Rectal smooth muscle tissue (tissue), 1 donor: Measurements from ENCODE around the gene APOC1.
"Not testable (repeated sequence)": the region's sequence is repeated elsewhere in the genome, so short reads cannot be mapped to it uniquely, and the experiment has no call there.

Experiments
- H3K27ac ChIP-seq: one replicate; pipeline ENCODE4 v1.7.0; 2013; ENCODE audit warnings: low read depth, low read length, inconsistent platforms
- H3K27me3 ChIP-seq: one replicate; pipeline ENCODE4 v1.7.0; 2013; ENCODE audit warnings: low read length; ENCODE audit not compliant: control insufficient read depth, insufficient read depth
- H3K36me3 ChIP-seq: one replicate; pipeline ENCODE4 v1.7.0; 2013; ENCODE audit warnings: low read length; ENCODE audit not compliant: control insufficient read depth, insufficient read depth
- H3K4me1 ChIP-seq: one replicate; pipeline ENCODE4 v1.7.0; 2013; ENCODE audit warnings: low read length; ENCODE audit not compliant: control insufficient read depth, insufficient read depth
- H3K4me3 ChIP-seq: one replicate; pipeline ENCODE4 v1.7.0; 2013; ENCODE audit warnings: low read length
- H3K9ac ChIP-seq: one replicate; pipeline ENCODE4 v1.7.0; 2013; ENCODE audit warnings: low read length

Gene APOC1

DNA sequence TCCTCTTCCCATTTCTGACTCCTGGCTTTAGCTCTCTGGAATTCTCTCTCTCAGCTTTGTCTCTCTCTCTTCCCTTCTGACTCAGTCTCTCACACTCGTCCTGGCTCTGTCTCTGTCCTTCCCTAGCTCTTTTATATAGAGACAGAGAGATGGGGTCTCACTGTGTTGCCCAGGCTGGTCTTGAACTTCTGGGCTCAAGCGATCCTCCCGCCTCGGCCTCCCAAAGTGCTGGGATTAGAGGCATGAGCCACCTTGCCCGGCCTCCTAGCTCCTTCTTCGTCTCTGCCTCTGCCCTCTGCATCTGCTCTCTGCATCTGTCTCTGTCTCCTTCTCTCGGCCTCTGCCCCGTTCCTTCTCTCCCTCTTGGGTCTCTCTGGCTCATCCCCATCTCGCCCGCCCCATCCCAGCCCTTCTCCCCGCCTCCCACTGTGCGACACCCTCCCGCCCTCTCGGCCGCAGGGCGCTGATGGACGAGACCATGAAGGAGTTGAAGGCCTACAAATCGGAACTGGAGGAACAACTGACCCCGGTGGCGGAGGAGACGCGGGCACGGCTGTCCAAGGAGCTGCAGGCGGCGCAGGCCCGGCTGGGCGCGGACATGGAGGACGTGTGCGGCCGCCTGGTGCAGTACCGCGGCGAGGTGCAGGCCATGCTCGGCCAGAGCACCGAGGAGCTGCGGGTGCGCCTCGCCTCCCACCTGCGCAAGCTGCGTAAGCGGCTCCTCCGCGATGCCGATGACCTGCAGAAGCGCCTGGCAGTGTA is 6.2 kb upstream of the APOC1 start:
- Histone ChIP-seq H3K27ac (no peak overlapping the region), H3K9ac (no peak overlapping the region), H3K4me1 (no peaks in the 10 kb centered on the region), H3K4me3 (no peak overlapping the region), H3K36me3 (no peaks in the 10 kb centered on the region), H3K27me3 (peaks cover 12% of the 10 kb centered on the region)

DNA sequence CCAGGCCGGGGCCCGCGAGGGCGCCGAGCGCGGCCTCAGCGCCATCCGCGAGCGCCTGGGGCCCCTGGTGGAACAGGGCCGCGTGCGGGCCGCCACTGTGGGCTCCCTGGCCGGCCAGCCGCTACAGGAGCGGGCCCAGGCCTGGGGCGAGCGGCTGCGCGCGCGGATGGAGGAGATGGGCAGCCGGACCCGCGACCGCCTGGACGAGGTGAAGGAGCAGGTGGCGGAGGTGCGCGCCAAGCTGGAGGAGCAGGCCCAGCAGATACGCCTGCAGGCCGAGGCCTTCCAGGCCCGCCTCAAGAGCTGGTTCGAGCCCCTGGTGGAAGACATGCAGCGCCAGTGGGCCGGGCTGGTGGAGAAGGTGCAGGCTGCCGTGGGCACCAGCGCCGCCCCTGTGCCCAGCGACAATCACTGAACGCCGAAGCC is 5.6 kb upstream of the APOC1 start:
- H3K4me3 ChIP-seq: no peak overlapping the region
- H3K27ac ChIP-seq: no peak overlapping the region
- H3K4me1 ChIP-seq: no peaks in the 10 kb centered on the region
- no peak overlapping the region for H3K9ac ChIP-seq
- no peaks in the 10 kb centered on the region for H3K36me3 ChIP-seq
- peaks cover 12% of the 10 kb centered on the region for H3K27me3 ChIP-seq

DNA sequence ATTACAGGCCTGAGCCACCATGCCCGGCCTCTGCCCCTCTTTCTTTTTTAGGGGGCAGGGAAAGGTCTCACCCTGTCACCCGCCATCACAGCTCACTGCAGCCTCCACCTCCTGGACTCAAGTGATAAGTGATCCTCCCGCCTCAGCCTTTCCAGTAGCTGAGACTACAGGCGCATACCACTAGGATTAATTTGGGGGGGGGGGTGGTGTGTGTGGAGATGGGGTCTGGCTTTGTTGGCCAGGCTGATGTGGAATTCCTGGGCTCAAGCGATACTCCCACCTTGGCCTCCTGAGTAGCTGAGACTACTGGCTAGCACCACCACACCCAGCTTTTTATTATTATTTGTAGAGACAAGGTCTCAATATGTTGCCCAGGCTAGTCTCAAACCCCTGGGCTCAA is 4.6 kb upstream of the APOC1 start:
- H3K27ac ChIP-seq: no peak overlapping the region
- peaks cover 2% of the 10 kb centered on the region for H3K4me1 ChIP-seq
- no peak overlapping the region for H3K9ac ChIP-seq
- no peaks in the 10 kb centered on the region for H3K36me3 ChIP-seq
- H3K4me3 ChIP-seq: no peak overlapping the region
- H3K27me3 ChIP-seq: peaks cover 9% of the 10 kb centered on the region

DNA sequence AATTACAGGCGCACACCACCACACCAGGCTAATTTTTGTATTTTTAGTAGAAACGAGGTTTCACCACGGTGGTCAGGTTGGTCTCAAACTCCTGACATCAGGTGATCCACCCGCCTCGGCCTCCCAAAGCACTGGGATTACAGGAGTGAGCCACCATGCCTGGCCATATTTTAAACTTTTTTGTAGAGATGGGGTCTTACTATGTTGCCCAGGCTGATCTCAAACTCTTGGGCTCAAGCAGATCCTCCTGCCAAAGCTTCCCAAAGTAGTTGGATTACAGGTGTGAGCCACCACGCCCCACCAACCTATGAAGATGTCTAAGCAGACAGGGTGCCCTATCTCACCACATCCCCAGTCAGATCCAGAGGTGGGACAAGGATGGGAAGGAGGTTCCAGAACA is 2.5 kb upstream of the APOC1 start:
- not testable (repeated sequence) for H3K27ac ChIP-seq, H3K27me3 ChIP-seq, H3K4me1 ChIP-seq, H3K36me3 ChIP-seq, H3K4me3 ChIP-seq, H3K9ac ChIP-seq

DNA sequence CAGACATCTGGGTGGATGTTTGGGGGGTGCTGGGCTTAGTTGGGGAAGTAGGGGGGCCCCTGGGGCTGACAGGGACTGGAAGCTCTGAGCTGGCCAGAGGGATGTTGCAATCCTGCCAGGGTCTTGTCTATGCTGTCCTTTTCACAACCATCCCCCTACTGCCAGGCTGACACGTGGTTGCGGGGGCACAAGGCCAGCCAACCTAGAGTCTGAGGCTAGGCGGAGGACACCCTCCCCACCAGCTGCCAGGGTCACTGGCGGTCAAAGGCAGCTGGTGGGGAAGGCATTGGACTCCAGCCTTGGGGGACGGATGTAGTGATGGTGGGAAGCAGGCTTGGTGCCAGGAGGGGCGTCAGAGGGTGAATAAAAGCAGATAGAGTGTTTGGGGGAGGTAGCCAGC is 1.6 kb upstream of the APOC1 start:
- Histone ChIP-seq H3K27ac (no peak overlapping the region), H3K36me3 (no peaks in the 10 kb centered on the region), H3K27me3 (no peaks in the 10 kb centered on the region), H3K9ac (no peak overlapping the region), H3K4me1 (peaks cover 3% of the 10 kb centered on the region), H3K4me3 (no peak overlapping the region)

DNA sequence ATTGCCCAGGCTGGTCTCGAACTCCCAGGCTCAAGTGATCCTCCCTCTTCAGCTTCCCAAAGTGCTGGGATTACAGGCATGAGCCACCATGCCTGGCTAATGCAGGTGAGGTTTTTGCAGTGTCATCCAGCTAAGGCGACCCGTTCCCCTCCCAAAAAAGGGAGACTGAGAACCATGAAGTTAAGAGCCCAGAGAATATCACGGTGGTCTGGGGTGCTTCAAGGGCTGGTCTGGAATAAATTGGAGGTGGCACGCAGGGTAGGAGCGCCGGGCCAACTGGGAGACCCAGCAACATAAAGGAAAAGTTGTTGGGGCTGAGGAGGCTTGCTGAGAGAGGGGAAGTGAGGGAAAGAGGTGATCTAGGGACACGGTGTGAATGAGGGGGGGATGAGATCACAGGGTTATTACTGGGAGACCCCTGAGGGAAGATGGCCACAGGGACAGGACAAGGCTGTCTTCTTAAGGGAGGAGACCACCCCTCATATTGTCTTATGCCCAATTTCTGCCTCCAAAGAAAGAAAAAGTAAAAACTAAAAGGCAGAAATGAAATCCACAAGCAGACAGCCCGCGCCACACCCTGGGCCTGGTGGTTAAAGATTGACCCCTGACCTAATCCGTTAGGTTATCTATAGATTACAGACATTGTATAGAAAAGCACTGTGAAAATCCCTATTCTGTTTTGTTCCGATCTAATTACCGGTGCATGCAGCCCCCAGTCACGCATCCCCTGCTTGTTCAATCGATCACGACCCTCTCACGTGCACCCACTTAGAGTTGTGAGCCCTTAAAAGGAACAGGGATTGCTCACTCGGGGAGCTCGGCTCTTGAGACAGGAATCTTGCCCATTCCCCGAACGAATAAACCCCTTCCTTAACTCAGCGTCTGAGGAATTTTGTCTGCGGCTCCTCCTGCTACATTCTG is 636 bp upstream of the APOC1 start:
- H3K36me3 ChIP-seq, H3K27me3 ChIP-seq, H3K4me1 ChIP-seq, H3K27ac ChIP-seq, H3K9ac ChIP-seq, H3K4me3 ChIP-seq: not testable (repeated sequence)

DNA sequence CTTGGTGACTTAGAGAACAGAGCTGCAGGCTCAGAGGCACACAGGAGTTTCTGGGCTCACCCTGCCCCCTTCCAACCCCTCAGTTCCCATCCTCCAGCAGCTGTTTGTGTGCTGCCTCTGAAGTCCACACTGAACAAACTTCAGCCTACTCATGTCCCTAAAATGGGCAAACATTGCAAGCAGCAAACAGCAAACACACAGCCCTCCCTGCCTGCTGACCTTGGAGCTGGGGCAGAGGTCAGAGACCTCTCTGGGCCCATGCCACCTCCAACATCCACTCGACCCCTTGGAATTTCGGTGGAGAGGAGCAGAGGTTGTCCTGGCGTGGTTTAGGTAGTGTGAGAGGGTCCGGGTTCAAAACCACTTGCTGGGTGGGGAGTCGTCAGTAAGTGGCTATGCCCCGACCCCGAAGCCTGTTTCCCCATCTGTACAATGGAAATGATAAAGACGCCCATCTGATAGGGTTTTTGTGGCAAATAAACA is 9.9 kb downstream of the APOC1 start:
- H3K9ac ChIP-seq: no peak overlapping the region
- H3K36me3 ChIP-seq: no peaks in the 10 kb centered on the region
- H3K27ac ChIP-seq: no peak overlapping the region
- H3K4me3 ChIP-seq: no peak overlapping the region
- H3K27me3 ChIP-seq: no peaks in the 10 kb centered on the region
- H3K4me1 ChIP-seq: no peaks in the 10 kb centered on the region

DNA sequence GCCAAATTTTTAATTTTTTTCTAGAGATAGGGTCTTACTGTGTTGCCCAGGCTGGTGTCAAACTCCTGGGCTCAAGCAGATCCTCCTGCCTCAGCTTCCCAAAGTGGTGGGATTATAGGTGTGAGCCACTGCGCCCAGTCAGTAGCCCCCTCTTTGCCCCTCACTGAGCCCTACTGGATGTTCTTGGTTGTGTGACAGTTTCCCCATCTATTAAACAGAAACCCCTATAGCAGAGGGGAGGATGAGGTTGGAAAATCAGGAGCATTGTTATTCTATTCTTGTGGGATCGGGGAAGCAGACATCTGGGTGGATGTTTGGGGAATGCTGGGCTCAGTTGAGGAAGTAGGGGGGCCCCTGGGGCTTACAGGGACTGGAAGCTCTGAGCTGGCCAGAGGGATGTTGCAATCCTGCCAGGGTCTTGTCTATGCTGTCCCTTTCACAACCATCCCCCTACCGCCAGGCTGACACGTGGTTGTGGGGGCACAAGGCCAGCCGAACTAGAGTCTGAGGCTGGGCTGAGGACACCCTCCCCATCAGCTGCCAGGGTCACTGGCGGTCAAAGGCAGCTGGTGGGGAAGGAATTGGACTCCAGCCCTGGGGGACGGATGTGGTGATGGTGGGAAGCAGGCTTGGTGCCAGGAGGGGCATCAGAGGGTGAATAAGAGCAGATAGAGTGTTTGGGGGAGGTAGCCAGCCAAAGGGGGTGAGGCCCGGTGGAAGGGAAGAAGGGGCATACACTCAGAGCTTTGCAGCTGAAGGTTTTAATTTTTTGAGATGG is 10.9 kb downstream of the APOC1 start:
- H3K36me3 ChIP-seq: no peaks in the 10 kb centered on the region
- H3K4me3 ChIP-seq: no peak overlapping the region
- no peaks in the 10 kb centered on the region for H3K27me3 ChIP-seq
- H3K27ac ChIP-seq: no peak overlapping the region
- no peak overlapping the region for H3K9ac ChIP-seq
- no peaks in the 10 kb centered on the region for H3K4me1 ChIP-seq

DNA sequence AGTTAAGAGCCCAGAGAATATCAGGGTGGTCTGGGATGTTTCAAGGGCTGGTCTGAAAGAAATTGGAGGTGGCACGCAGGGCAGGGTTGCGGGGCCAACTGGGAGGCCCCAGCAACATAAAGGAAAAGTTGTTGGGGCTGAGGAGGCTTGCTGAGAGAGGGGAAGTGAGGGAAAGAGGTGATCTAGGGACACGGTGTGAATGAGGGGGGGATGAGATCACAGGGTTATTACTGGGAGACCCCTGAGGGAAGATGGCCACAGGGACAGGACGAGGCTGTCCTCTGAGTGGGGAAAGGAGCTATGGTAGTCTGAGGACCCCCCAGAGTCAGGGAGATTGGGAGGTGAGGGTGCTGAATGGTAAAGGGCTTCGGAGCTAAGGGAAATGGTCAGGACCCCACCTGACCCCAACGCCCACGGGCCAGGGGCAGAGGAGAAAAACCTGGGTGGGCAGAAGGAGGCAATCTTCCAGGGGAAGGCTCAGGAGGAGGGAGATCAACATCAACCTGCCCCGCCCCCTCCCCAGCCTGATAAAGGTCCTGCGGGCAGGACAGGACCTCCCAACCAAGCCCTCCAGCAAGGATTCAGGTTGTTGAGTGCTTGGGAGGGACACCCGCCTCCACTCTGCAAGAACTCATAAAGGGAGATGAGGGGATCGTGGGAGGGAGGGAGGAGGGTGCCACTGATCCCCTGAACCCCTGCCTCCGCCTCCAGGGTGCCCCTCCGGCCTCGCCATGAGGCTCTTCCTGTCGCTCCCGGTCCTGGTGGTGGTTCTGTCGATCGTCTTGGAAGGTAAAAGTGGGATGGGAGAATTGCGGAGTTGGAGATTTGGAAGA is 12.1 kb downstream of the APOC1 start:
- H3K4me1 ChIP-seq, H3K4me3 ChIP-seq, H3K36me3 ChIP-seq, H3K27ac ChIP-seq, H3K9ac ChIP-seq, H3K27me3 ChIP-seq: not testable (repeated sequence)

DNA sequence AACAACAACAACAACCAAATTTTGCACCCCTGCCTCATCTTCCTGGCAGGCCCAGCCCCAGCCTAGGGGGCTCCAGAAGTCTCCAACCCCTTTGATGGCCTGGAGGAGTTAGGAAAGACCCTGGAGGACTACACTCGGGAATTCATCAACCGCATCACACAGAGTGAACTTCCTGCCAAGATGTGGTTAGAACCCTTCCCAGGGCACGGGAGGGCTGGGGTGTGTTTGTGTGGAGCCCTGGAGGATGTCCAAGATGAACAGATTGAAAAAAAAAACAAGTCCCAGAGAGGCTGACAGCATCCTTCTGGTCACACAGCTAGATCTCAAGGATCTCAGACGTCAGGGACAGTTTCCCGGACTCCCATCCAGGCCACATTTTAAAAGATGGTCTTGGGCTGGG is 13.3 kb downstream of the APOC1 start:
- Histone ChIP-seq H3K4me1 (no peaks in the 10 kb centered on the region), H3K9ac (no peak overlapping the region), H3K27me3 (no peaks in the 10 kb centered on the region), H3K4me3 (no peak overlapping the region), H3K36me3 (no peaks in the 10 kb centered on the region), H3K27ac (no peak overlapping the region)

DNA sequence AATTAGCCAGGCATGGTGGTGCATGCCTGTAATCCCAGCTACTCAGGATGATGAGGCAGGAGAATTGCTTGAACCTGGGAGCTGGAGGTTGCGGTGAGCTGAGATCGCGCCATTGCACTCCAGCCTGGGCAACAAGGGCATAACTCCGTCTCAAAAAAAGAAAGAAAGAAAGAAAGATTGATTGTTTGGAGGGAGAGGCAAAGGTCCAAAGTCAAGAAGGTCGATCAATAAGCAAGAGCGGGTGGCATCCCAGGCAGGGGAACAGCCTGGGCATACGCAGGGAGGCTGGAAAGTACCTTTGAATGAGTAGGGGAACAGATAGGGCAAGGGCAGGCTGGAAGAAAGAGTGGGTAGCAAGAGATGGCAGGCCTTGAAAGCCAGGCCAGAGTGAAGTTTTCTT is 15.7 kb downstream of the APOC1 start:
- no peaks in the 10 kb centered on the region for H3K27me3 ChIP-seq
- H3K36me3 ChIP-seq: no peaks in the 10 kb centered on the region
- no peaks in the 10 kb centered on the region for H3K4me1 ChIP-seq
- H3K9ac ChIP-seq: no peak overlapping the region
- H3K4me3 ChIP-seq: no peak overlapping the region
- H3K27ac ChIP-seq: no peak overlapping the region
